Measurements from ENCODE around the gene CFB. TPM values are rescaled to one million over a fixed set of nuclear protein-coding genes. Genes with fewer than 3 reads are reported as not detected.

The CFB gene
- total and polyA plus RNA-seq, 2 of the 13 experiments (the other 11 are each of a cell fraction or from before 2014, with no cell fraction given), result 171 to 513 TPM

DNA sequence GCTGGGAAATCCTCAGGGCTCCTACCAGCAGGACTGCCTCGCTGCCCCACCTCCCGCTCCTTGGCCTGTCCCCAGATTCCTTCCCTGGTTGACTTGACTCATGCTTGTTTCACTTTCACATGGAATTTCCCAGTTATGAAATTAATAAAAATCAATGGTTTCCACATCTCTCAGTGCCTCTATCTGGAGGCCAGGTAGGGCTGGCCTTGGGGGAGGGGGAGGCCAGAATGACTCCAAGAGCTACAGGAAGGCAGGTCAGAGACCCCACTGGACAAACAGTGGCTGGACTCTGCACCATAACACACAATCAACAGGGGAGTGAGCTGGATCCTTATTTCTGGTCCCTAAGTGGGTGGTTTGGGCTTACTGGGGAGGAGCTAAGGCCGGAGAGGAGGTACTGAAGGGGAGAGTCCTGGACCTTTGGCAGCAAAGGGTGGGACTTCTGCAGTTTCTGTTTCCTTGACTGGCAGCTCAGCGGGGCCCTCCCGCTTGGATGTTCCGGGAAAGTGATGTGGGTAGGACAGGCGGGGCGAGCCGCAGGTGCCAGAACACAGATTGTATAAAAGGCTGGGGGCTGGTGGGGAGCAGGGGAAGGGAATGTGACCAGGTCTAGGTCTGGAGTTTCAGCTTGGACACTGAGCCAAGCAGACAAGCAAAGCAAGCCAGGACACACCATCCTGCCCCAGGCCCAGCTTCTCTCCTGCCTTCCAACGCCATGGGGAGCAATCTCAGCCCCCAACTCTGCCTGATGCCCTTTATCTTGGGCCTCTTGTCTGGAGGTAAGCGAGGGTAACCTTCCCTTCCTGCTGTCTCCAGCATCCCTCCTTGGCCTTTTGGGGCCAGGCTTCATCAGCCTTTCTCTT lies at the start of gene CFB (continued):
- TF ChIP-seq, protein P1, sequence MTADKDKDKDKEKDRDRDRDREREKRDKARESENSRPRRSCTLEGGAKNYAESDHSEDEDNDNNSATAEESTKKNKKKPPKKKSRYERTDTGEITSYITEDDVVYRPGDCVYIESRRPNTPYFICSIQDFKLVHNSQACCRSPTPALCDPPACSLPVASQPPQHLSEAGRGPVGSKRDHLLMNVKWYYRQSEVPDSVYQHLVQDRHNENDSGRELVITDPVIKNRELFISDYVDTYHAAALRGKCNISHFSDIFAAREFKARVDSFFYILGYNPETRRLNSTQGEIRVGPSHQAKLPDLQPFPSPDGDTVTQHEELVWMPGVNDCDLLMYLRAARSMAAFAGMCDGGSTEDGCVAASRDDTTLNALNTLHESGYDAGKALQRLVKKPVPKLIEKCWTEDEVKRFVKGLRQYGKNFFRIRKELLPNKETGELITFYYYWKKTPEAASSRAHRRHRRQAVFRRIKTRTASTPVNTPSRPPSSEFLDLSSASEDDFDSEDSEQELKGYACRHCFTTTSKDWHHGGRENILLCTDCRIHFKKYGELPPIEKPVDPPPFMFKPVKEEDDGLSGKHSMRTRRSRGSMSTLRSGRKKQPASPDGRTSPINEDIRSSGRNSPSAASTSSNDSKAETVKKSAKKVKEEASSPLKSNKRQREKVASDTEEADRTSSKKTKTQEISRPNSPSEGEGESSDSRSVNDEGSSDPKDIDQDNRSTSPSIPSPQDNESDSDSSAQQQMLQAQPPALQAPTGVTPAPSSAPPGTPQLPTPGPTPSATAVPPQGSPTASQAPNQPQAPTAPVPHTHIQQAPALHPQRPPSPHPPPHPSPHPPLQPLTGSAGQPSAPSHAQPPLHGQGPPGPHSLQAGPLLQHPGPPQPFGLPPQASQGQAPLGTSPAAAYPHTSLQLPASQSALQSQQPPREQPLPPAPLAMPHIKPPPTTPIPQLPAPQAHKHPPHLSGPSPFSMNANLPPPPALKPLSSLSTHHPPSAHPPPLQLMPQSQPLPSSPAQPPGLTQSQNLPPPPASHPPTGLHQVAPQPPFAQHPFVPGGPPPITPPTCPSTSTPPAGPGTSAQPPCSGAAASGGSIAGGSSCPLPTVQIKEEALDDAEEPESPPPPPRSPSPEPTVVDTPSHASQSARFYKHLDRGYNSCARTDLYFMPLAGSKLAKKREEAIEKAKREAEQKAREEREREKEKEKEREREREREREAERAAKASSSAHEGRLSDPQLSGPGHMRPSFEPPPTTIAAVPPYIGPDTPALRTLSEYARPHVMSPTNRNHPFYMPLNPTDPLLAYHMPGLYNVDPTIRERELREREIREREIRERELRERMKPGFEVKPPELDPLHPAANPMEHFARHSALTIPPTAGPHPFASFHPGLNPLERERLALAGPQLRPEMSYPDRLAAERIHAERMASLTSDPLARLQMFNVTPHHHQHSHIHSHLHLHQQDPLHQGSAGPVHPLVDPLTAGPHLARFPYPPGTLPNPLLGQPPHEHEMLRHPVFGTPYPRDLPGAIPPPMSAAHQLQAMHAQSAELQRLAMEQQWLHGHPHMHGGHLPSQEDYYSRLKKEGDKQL (CRISPR knock-in tag; IDR thresholded peaks at IDR 0.05; ENCODE audit: low read depth), result peak; percentile 68
- TF ChIP-seq FOSL2 (CRISPR knock-in tag; IDR thresholded peaks at IDR 0.05), result peak; percentile 84
- peak; percentile 24; the same call in 1 of the 2 replicates for TF ChIP-seq ZNF891 (CRISPR knock-in tag; IDR thresholded peaks at IDR 0.05)
- no peak for TF ChIP-seq RFX1 (IDR thresholded peaks at IDR 0.05)
- no peak for TF ChIP-seq SOX6 (IDR thresholded peaks at IDR 0.05)
- peak; percentile 88 for TF ChIP-seq SOX6 (CRISPR knock-in tag; IDR thresholded peaks at IDR 0.05)
- TF ChIP-seq, protein P2, sequence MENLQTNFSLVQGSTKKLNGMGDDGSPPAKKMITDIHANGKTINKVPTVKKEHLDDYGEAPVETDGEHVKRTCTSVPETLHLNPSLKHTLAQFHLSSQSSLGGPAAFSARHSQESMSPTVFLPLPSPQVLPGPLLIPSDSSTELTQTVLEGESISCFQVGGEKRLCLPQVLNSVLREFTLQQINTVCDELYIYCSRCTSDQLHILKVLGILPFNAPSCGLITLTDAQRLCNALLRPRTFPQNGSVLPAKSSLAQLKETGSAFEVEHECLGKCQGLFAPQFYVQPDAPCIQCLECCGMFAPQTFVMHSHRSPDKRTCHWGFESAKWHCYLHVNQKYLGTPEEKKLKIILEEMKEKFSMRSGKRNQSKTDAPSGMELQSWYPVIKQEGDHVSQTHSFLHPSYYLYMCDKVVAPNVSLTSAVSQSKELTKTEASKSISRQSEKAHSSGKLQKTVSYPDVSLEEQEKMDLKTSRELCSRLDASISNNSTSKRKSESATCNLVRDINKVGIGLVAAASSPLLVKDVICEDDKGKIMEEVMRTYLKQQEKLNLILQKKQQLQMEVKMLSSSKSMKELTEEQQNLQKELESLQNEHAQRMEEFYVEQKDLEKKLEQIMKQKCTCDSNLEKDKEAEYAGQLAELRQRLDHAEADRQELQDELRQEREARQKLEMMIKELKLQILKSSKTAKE (CRISPR knock-in tag; IDR thresholded peaks at IDR 0.05; ENCODE audit: borderline replicate concordance), result no peak; the same call in none of the 2 replicates
- TF ChIP-seq ZNF441 (CRISPR knock-in tag; IDR thresholded peaks at IDR 0.05; ENCODE audit: borderline replicate concordance), result 0 out of 2 replicates have a peak, but pooled peaks have one; percentile 35
- TF ChIP-seq ZNF598 (CRISPR knock-in tag; IDR thresholded peaks at IDR 0.05; ENCODE audit: borderline replicate concordance), result 0 out of 2 replicates have a peak, but pooled peaks have one; percentile 79
- TF ChIP-seq ZNF451 (CRISPR knock-in tag; IDR thresholded peaks at IDR 0.05), result peak; percentile 35; the same call in 1 of the 2 replicates
- TF ChIP-seq, protein P3, sequence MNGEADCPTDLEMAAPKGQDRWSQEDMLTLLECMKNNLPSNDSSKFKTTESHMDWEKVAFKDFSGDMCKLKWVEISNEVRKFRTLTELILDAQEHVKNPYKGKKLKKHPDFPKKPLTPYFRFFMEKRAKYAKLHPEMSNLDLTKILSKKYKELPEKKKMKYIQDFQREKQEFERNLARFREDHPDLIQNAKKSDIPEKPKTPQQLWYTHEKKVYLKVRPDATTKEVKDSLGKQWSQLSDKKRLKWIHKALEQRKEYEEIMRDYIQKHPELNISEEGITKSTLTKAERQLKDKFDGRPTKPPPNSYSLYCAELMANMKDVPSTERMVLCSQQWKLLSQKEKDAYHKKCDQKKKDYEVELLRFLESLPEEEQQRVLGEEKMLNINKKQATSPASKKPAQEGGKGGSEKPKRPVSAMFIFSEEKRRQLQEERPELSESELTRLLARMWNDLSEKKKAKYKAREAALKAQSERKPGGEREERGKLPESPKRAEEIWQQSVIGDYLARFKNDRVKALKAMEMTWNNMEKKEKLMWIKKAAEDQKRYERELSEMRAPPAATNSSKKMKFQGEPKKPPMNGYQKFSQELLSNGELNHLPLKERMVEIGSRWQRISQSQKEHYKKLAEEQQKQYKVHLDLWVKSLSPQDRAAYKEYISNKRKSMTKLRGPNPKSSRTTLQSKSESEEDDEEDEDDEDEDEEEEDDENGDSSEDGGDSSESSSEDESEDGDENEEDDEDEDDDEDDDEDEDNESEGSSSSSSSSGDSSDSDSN (CRISPR knock-in tag; IDR thresholded peaks at IDR 0.05), result peak; percentile 77
- TF ChIP-seq ZNF749 (CRISPR knock-in tag; IDR thresholded peaks at IDR 0.05; ENCODE audit: borderline replicate concordance), result peak; percentile 51; the same call in 1 of the 2 replicates
- TF ChIP-seq, protein P4, sequence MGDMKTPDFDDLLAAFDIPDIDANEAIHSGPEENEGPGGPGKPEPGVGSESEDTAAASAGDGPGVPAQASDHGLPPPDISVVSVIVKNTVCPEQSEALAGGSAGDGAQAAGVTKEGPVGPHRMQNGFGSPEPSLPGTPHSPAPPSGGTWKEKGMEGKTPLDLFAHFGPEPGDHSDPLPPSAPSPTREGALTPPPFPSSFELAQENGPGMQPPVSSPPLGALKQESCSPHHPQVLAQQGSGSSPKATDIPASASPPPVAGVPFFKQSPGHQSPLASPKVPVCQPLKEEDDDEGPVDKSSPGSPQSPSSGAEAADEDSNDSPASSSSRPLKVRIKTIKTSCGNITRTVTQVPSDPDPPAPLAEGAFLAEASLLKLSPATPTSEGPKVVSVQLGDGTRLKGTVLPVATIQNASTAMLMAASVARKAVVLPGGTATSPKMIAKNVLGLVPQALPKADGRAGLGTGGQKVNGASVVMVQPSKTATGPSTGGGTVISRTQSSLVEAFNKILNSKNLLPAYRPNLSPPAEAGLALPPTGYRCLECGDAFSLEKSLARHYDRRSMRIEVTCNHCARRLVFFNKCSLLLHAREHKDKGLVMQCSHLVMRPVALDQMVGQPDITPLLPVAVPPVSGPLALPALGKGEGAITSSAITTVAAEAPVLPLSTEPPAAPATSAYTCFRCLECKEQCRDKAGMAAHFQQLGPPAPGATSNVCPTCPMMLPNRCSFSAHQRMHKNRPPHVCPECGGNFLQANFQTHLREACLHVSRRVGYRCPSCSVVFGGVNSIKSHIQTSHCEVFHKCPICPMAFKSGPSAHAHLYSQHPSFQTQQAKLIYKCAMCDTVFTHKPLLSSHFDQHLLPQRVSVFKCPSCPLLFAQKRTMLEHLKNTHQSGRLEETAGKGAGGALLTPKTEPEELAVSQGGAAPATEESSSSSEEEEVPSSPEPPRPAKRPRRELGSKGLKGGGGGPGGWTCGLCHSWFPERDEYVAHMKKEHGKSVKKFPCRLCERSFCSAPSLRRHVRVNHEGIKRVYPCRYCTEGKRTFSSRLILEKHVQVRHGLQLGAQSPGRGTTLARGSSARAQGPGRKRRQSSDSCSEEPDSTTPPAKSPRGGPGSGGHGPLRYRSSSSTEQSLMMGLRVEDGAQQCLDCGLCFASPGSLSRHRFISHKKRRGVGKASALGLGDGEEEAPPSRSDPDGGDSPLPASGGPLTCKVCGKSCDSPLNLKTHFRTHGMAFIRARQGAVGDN (CRISPR knock-in tag; IDR thresholded peaks at IDR 0.05), result peak; percentile 90
